Measurements from ENCODE around the gene TXNDC11.

DNA sequence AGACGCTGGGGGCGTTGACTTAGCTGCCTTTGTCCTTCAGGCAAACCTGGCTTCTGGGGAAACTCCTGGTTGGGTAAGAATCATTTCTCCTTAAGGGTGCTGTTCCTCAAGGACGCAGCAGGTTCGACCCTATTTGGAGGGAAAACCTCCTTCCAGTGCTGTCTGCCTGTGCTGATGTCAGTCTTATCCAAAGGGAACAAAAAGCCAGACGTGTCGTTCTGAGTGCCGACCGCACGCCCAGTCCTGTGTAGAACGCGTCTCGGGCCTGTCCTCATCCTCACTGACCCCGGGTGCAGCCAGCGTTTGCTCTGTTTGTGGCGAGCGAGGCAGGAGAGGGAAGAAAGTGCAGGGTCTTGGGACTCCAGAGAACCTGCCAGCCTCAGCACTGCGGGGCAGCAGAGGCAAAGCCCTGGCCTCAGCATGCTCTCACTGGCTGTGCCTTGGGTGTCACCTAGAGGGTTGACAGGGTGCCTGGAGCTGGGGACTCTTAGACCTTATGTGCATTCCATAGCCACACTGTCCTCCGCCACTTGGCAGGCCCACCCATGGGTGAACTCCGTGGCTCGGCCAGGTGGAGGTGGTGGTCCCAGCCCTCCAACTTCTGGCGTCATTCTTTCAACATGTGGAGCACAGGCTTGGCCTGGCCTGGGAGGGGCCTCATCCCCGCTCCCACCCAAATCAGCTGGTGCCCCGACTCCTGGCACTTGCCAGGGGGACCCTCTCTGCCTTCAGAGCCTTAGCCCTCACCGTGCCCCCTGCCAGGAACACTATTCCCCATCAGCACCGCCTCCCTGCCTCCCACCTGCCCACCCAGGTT lies 68.4 kb downstream of the TXNDC11 start:
- no peak for TF ChIP-seq POLR2AphosphoS5 (IDR thresholded peaks at IDR 0.05; ENCODE audit: low read depth, low read length)
- no peak for TF ChIP-seq POLR2A (IDR thresholded peaks at IDR 0.05; ENCODE audit: low read depth, low read length)
- TF ChIP-seq TAF1 (IDR thresholded peaks at IDR 0.05; ENCODE audit: borderline replicate concordance, low read depth, low read length), result no peak
